Osteocyte (in vitro differentiated cells): ENCODE data around the gene DISC1. TPM values are rescaled to one million over a fixed set of nuclear protein-coding genes. Genes with fewer than 3 reads are reported as not detected.

Experiments
- DNase-seq: peaks from one replicate; pipeline ENCODE4 v3.0.0; 2021; ENCODE audit warnings: mixed read lengths; ENCODE audit not compliant: unreplicated experiment; ENCODE audit errors: extremely low spot score
- H3K27ac Mint-ChIP-seq: one replicate; pipeline ENCODE4 v1.8.0; 2021; ENCODE audit warnings: mild to moderate bottlenecking, mixed read lengths; ENCODE audit not compliant: unreplicated experiment
- H3K27me3 Mint-ChIP-seq: one replicate; pipeline ENCODE4 v1.8.0; 2021; ENCODE audit warnings: mixed read lengths; ENCODE audit not compliant: unreplicated experiment
- H3K36me3 Mint-ChIP-seq: one replicate; pipeline ENCODE4 v1.8.0; 2021; ENCODE audit warnings: mixed read lengths; ENCODE audit not compliant: unreplicated experiment
- H3K4me1 Mint-ChIP-seq: one replicate; pipeline ENCODE4 v1.8.0; 2021; ENCODE audit warnings: mixed read lengths; ENCODE audit not compliant: unreplicated experiment
- H3K4me3 Mint-ChIP-seq: one replicate; pipeline ENCODE4 v1.8.0; 2021; ENCODE audit warnings: mild to moderate bottlenecking, moderate library complexity, mixed read lengths; ENCODE audit not compliant: unreplicated experiment
- H3K9me3 Mint-ChIP-seq: one replicate; pipeline ENCODE4 v1.8.0; 2021; ENCODE audit warnings: mixed read lengths; ENCODE audit not compliant: unreplicated experiment
- CTCF ChIP-seq: fragments of 200-600 bp; sonication (generic); IDR thresholded peaks from 2 replicates; pipeline ENCODE4 v1.5.0; 2021; ENCODE audit warnings: antibody characterized with exemption, mild to moderate bottlenecking, moderate library complexity
- total RNA-seq: library from RNA; stranded (reverse); gene quantifications from 2 replicates; pipeline ENCODE4 v1.2.1, GENCODE V29; 2021

The DISC1 gene
- total RNA-seq, 1 donor from 2014 or later: 15.6 TPM

- Mint-ChIP-seq H3K36me3 (peaks cover 17% of the 10 kb centered on the region), H3K4me3 (no peak overlapping the region), H3K9me3 (peaks cover 30% of the 10 kb centered on the region), H3K27me3 (no peaks in the 10 kb centered on the region), H3K4me1 (no peaks in the 10 kb centered on the region), H3K27ac (no peak overlapping the region)
- no peak for TF ChIP-seq CTCF
- DNase-seq: no peak
These were observed 33.6 kb downstream of the DISC1 start for GRCh38 chr1:231660198-231660597.

- Mint-ChIP-seq H3K36me3 (peaks cover 17% of the 10 kb centered on the region), H3K9me3 (peaks cover 19% of the 10 kb centered on the region), H3K4me3 (no peak overlapping the region), H3K4me1 (peaks cover 8% of the 10 kb centered on the region), H3K27ac (no peak overlapping the region), H3K27me3 (no peaks in the 10 kb centered on the region)
- TF ChIP-seq CTCF: no peak
- DNase-seq: no peak
These were observed 36.7 kb downstream of the DISC1 start for GRCh38 chr1:231663211-231663792.

- no peak overlapping the region for H3K27ac Mint-ChIP-seq
- no peak for TF ChIP-seq CTCF
These were observed 38.5 kb downstream of the DISC1 start for GRCh38 chr1:231665101-231665500.

GRCh38 chr1:231665726-231666125, 39.1 kb downstream of the DISC1 start:
- Mint-ChIP-seq H3K4me1 (peaks cover 8% of the 10 kb centered on the region), H3K4me3 (no peak overlapping the region), H3K9me3 (peaks cover 26% of the 10 kb centered on the region), H3K27me3 (no peaks in the 10 kb centered on the region), H3K36me3 (peaks cover 19% of the 10 kb centered on the region), H3K27ac (no peak overlapping the region)
- DNase-seq: no peak
- no peak for TF ChIP-seq CTCF

More at GRCh38 chr1:231665101-231665500, 38.5 kb downstream of the DISC1 start:
- Mint-ChIP-seq H3K4me1 (peaks cover 8% of the 10 kb centered on the region), H3K4me3 (no peak overlapping the region), H3K9me3 (peaks cover 24% of the 10 kb centered on the region), H3K27me3 (no peaks in the 10 kb centered on the region), H3K36me3 (peaks cover 19% of the 10 kb centered on the region)
- no peak for DNase-seq

- Mint-ChIP-seq H3K4me3 (no peak overlapping the region), H3K36me3 (peaks cover 23% of the 10 kb centered on the region), H3K27ac (peak overlapping the region; percentile 23), H3K27me3 (no peaks in the 10 kb centered on the region), H3K9me3 (peaks cover 32% of the 10 kb centered on the region), H3K4me1 (peaks cover 8% of the 10 kb centered on the region)
- TF ChIP-seq CTCF: no peak
- no peak for DNase-seq
These were observed 39.8 kb downstream of the DISC1 start for GRCh38 chr1:231666220-231666936.
